GM18858 (cell line): Measurements from ENCODE around the gene CD2.

Source experiments
- ATAC-seq: cut with Tn5 transposase; IDR thresholded peaks from one replicate; pipeline ENCODE4 v1.9.1; 2021; ENCODE audit not compliant: unreplicated experiment

Gene CD2, protein sequence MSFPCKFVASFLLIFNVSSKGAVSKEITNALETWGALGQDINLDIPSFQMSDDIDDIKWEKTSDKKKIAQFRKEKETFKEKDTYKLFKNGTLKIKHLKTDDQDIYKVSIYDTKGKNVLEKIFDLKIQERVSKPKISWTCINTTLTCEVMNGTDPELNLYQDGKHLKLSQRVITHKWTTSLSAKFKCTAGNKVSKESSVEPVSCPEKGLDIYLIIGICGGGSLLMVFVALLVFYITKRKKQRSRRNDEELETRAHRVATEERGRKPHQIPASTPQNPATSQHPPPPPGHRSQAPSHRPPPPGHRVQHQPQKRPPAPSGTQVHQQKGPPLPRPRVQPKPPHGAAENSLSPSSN

DNA sequence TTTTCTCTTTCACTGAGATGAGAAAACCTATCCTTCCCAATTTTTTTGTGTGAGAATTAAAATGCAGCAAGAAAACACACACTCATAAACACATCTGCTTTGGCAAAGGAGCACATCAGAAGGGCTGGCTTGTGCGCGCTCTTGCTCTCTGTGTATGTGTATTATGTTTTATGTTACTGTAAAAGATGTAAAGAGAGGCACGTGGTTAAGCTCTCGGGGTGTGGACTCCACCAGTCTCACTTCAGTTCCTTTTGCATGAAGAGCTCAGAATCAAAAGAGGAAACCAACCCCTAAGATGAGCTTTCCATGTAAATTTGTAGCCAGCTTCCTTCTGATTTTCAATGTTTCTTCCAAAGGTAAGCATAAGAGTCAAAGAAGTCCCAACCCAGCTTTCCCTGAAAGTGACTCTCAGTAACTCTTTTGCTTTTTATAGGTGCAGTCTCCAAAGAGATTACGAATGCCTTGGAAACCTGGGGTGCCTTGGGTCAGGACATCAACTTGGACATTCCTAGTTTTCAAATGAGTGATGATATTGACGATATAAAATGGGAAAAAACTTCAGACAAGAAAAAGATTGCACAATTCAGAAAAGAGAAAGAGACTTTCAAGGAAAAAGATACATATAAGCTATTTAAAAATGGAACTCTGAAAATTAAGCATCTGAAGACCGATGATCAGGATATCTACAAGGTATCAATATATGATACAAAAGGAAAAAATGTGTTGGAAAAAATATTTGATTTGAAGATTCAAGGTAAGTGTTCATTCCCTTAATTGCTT, at the start of gene CD2:
CD2 (plus strand) TSS at position 233 of the 780 bp plus-strand sequence; CDS start at position 296, 63 bp downstream.
- ATAC-seq = no peak

DNA sequence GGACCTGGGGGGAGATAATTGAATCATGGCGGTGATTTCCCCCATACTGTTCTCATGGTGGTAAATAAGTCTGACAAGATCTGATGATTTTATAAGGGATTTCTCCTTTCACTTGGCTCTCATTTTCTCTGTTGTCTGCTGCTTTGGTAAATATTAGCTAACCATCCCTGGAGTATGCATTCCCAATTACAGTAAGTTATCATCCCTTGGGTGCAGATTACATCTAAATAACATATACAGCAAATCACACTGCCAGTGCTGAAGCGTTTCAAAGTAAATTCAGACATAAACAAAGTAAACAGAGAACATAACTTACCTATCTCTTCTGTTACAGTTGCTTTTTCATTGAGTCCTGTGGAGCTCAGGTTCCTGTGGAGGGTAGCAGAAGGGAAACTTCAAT, 48.1 kb upstream of the CD2 start:
- no peak for ATAC-seq

DNA sequence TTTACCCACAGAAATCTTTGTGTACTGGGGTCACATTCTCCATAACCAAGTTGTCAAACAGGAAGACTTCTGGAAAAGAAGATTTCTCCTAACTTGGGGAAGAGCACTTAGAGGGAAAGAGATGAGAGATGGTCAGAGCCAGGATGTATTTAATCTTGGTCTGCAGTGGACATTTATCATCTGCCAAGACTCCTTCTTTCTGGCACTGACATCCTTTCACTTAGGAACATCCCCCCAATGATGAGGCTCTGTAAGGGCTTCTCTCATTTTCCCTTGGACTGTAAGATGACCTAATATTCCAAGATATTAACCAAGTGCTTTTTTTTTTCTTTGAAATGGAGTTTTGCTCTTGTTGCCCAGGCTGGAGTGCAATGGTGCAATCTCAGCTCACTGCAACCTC, 47.4 kb upstream of the CD2 start:
- no peak for ATAC-seq

DNA sequence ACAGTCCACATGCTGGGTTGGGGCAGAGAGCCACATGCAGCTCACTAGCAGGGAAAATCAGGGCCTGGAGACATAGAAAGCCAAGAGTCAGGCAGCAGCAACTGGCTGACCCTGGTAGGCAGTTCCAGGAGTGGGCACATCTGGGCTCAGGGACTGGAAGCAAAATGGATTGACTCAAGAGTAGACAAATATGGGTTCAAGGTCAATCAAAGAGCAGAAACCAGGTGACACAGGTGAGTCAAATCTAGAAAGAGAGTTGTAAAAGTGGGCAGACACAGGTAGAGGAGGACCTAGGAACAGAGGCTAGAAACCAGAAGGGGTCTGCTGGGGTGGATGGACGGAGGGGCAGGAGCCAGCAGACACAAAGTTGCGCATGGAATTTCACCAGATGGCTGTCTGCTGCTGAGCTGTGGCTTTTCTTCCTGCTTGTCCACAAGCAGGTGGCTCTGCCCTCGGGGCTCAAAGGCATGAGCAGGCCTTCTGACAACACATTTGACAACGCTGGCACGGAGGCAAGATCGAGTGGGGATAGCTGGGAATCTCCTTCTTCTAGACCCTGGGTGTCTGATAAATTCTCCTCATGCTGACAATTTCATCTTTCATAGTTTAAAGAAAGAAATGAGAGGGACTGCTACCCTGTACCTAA, 45.9 kb upstream of the CD2 start:
- ATAC-seq = no peak

DNA sequence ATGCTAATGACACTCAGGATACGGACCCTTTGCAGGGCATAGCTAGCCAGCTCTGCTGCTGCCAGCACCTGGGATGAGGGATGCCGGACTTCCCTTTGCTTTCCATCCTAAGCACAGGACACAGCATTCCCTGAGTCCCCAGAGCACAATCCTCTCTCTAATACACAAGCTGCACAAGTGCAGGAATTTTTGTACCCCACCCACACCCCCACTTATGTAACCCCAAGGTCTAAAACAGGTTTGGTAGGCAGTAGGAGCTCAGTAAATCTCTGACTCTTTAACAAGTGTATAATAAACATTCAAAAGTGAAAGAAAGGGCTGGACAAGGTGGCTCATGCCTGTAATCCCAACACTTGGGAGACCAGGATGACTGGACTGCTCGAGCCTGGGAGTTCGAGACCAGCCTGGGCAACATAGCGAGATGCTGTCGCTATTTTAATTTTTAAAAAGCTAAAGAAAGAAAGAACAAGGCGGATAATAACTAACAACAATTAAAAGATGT, 44.5 kb upstream of the CD2 start:
- no peak for ATAC-seq

DNA sequence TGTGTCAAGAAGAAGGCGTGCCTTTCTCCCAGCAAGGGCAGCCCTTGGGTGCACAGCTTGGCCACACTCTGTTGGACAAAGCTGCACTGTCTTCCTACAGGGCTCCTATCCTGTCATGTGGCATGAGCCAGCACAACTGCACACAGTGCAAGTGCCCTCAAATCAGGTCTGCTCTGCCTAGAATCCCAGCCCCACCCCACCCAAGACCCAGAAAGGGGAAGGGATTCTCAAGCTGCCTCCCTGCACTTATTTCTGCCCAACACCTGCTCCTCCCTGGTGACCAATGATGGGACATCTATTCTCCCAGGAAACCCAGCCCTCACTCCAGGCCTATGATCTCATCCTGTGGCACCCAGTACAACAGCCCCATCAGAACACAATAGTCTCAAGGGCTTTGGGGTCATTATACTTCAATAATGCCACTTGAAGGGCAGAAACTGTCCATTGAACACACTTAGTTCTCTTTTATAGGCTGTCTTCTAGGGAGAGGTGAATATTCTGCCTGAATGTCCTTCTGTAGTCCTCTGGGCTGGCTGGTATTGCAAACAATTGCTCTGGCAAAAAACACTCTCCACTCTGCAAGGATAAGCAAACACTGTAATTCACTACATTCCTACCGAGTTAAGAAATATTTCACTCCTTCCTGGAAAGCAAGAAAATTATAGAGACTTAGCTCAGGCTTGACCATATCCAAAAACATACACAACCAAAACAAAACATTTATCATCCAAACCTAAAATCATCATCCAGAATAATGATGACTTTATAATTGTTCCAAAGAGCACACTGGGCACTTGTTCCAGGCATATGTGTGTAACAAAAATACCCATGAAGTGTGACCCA, 43.6 kb upstream of the CD2 start:
- no peak for ATAC-seq

DNA sequence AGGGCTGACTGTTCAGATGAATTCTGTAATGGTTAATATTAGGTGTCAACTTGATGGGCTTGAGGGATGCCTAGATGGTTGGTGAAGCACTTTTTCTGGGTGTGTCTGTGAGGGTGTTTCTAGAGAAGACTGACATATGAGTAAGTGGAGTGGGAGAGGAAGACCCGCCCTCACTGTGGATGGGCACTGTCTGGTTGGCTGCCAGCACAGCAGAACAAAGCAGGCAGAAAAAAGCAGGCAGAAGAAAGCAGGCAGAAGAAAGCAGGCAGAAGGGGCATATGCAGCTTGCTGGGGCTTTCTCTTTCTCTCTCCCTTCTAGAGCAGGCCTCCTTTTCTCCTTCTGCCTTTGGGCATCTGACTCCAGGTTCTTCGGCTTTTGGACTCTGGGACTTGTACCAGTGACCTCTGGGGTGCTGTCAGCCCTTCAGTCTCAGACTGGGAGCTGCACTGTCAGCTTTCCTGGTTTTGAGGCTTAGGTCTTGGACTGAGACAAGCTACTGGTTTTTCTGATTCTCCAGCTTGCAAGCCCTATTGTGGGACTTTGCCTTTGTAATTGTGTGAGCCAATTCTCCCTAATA, 42.9 kb upstream of the CD2 start:
- no peak for ATAC-seq

DNA sequence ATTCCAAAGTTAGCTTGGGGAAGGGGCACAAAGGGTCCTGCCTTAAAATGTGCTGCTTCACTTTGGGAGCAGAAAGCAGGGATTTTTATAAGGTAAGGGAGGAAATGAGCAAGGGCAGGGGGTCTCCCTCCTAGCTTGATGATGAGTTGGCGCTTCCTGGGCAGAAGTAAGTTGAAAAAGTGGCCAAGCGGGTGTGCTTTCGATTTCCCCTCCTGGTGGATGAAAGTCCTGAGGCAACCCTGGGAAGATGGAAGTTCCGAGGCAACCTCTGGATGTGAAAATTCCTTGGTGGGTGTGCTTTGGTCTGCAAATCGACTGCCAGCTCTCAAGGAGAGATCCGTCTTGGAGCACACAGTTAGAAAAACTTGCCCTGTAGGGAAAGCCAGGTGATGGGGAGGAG, 41.7 kb upstream of the CD2 start:
- no peak for ATAC-seq

DNA sequence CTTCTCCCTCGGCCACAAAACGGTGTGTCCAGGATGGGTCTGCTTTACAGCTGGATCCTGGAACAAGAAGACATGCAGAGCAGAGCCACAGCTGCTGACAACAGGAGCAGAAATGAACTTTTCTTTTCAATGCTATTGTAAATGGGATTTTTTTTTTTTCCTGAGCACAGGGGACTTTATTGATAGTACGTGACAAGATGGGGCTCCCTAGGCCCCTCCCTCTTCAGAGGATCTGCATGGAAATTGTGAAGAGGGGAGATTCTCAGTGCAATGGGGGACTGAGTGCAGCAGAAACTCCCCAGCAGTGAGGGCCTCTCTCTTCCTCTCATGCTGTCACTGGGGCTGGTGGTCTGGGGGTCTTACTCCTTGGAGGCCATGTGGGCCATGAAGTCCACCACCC, 40.8 kb upstream of the CD2 start:
- ATAC-seq = no peak

DNA sequence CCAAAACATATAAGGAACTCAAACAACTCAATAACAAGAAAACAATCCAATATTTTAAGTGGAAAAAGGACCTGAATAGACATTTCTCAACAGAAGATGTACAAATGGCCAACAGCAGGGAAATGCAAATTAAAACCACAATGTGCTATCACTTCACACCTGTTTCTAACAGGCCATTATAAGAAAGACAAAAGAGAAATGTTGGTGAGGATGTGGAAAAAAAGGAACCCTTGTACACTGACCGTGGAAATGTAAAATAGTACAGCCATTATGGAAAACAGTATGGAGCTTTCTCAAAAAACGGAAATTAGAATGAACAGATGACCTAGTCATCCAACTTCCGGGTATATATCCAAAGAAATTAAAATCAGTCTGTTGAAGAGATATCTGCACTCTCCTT, 37.8 kb upstream of the CD2 start:
- no peak for ATAC-seq

DNA sequence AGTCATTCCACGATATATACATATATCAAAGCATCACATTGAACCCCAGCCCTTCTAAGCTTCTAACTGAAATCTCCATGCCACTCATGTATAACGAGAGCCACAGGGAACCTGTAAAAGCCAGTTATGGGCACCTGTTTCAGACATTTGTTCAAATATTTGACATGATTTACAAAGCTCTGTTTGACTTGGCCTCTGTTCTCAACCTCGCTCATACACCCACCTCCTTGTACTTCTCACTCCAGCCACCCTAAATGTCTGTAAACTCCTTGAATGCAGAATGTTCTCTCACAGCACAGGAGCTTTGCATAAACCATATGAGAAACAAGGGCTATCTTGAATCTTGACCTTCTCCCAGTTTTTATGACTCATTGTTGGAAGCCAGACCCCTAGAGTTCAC, 36.9 kb upstream of the CD2 start:
- ATAC-seq = no peak

DNA sequence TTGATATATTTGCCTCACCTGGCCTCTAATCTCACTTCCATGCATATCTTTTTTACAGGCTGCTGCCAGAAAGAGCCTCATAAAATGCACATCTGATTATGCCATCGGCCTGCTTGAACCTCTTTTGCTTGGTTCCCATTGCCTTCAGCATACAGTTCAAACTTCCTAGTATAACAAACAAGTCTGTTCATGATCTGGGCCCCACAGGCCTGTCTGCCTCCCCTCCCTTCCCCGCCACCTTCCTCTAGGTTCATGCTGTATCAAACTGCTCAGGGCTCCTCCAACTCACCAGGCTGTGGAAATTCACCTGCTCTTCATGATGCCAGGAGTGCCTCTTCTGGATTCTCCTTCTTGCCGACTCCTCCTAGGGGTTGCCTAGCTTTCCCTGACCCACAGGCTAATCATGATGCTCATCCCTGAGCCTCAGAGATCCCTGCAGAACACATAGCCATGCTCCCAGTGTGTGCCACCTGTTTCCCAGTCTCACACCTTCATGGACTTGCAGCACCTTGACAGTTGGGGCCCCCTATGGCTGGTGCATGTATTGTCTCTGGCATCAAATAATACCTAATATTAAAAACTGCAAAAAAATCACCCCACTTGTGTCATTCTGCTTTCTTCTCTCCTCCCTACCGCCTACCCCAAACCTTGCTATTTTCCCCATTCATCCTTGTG, 33.7 kb upstream of the CD2 start:
- ATAC-seq = no peak

DNA sequence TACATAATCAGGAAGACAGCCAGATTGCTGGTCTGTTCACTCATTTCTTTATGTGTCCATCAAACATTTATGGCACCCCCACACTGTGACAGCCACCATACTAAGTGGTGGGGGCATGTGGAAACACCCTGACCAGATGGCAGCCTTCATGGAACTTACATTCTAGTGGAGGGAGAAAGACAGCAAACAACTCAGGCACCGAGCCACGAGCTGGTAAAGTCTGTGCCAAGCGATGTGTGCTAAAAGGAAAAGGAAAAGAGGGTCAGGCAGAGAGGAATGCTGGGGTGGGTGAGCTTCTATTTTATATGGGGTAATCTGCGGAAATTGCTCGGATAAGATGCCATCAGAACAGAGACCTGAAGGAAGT, 33.2 kb upstream of the CD2 start:
- no peak for ATAC-seq

DNA sequence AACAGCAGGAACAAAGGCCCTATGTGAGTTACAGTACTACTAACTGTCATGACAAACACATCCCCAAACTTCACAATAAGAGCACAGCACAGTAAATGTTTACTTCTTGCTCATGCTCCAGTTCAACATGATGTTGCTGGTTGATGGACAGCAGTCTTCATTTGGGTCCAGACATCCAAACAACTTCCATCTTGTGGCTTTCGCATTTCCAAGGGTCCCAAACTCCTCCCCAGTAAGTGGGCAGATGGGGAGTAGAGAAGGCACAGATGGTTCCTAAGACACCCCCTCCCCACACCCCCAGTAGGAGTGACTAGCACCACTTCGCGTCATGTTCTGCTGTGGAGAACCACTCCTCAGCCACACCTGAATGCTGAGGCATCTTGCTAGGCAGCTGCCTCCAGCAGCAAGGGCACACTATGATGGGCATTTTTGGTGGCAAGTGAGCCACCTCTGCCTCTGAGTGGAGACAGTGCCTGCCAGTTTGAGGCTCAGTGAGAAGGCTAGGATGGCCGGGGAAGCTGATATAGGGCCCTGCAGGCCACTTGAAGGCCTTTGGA, 32.7 kb upstream of the CD2 start:
- no peak for ATAC-seq

DNA sequence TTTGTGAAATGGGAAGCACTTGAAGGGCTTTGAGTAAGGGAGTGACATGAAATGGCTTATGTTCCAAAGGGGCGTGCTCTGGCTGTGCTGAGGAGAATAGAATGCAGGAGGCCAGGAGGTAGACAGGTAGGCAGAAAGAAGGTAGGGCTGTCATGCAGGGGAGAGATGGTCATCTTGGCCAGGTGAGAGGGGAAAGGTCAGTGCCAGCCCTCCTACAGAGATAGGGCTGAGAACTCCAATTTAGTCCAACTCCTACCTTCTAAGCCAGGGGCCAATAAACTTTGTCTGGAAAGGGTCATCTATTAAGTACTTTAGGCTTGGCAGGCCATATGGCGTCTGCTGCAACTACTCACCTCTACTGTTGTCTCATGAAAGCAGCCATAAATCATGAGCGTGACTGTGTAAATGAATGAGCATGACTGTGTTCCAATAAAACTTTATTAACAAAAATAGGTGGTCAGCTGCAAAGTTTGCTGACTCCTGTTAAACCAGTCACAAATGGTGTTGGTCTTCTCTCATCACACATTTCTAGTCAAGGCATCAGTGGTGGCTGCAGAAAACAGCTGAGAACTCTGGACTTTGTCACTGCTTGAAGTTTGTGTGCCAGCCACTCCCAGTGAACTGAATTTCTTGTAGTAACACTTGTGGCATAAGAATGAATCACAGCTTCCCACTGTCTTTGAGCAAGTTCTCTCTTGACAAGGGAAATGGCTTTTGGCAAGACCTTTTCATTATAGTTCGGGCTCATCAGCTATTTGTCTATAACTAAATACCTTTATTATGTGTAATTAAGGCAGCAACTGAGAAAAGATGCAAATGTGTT, 32.0 kb upstream of the CD2 start:
- ATAC-seq = no peak

DNA sequence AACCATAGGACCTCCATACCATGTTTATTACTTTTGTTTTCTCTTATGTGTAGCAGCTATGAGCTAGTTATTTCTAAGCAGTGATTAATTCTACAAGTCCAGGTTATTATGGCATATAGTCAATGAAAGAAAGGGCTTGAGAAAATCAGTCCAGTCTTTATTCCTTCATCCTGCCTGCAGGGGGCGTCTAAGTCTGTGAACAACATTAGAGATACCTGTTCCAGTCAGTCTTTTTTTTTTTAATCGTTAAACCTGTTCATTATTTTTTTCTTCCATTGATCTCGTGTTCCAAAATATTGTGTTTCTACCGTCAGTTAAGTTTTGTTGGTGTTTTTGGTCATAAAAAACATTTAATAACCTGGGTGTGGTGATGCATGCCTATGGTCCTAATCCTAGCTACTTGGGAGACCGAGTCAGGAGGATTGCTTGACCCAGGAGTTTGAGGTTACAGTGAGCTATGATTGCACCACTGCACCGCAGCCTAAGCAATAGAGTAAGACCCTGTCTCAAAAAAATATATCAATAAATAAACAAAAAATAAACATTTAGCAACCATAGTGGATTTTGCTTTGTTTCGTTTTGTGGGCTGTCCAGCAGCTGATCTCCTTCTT, 29.4 kb upstream of the CD2 start:
- no peak for ATAC-seq

DNA sequence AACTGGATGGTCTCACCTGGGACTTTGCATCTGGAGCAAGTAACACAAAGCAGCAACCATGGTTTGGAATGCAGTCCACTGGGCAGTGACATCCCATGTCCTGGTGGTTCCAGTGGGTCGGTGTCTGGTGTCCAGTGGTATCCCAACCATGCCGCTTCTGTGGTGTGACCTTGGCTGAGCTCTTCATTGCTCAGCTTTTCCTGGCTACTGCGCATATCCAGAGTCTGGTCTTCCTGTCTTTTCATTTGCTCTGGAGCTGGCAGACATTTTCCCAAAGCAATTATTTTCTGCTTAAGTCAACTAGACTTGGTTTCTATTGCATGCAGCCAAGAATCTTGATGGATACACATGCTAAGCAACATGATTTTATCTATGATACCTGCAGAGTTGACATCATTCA, 28.4 kb upstream of the CD2 start:
- no peak for ATAC-seq
